ENCODE data around the gene FAM156A. TPM values are rescaled to one million over a fixed set of nuclear protein-coding genes. Genes with fewer than 3 reads are reported as not detected.

FAM156A gene
- total and polyA plus RNA-seq, 2 donors (not counting 1 experiment from before 2014, with no cell fraction given), result 14.0 to 29.8 TPM

DNA sequence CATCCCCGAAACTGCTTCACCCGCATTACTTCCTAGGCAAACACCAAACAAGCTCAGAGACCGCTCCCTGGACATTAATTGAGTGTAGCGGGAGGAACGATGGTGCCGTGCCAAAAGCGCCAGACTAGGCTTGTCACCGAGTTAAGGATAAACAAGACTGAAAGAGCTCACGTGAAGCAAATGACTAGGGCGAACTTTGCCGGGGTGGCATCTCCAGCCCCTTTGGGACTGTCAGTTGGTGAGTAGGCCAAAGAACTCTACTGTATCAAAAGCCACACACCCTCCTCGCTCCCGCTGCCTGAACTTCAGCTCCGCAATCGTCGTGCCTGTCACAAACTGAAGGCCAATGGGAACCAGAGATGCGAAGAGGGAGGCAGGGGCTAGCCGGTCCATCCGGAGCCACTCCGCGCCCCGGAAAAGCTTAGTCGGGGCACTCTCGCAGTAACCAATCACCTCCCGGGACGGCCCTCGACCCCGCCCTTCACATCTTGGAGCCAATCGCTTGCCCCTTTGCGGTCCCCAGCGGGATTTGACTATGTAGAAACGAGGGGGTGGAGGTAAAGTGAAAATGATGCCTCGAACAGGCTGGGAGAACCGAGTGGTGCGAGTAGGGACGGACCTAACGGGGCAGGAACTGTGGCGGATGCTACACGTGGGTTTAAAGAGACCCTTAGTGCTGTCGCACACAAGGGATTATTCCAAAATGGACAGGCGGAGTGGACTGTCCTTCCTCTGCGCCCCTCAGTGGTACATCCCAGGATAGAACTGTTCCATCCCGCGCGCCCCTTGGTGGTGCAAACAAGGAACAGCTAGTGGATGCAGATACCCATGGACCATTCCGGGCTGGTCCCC, 37.0 kb upstream of the FAM156A start:
- peak overlapping the region; percentile 79 for H2AFZ ChIP-seq (ENCODE audit: insufficient read depth, low read depth, low read length, poor library complexity, severe bottlenecking)
- Mint-ChIP-seq H3K27ac (peak overlapping the region; percentile 99), H3K27me3 (no peaks in the 10 kb centered on the region), H3K4me3 (peak overlapping the region; percentile 97), H3K4me1 (peaks cover 23% of the 10 kb centered on the region), H3K9me3 (ENCODE audit: insufficient read depth) (no peaks in the 10 kb centered on the region)
- peaks cover 0 to 5% (median 0%) of the 10 kb centered on the region in 3 donors for H3K9me3 ChIP-seq (ENCODE audit: control extremely low read depth in 1 of 3, control insufficient read depth in 2 of 3, insufficient read depth in 1 of 3, low read length in 2 of 3)
- H3K27ac ChIP-seq (ENCODE audit: low read length in 2 of 2), result peak overlapping the region; percentile 90 to 91
- peaks cover 18 to 25% of the 10 kb centered on the region in 2 donors for H3K4me1 ChIP-seq (ENCODE audit: control insufficient read depth in 2 of 2, insufficient read depth in 2 of 2, low read length in 2 of 2)
- peak; percentile 95 for ATAC-seq (ENCODE audit: low read depth)
- H3K79me2 ChIP-seq (ENCODE audit: control insufficient read depth, insufficient read depth, low read length), result peaks cover 14% of the 10 kb centered on the region
- POLR2A ChIA-PET, result interaction anchor here (0.7 to 1.1 kb wide), 2 partner anchors 87 to 99 kb away, joined by 3 to 5 read pairs; partner anchors contain the start of gene TSPYL2
- H3K4me3 ChIP-seq (ENCODE audit: control extremely low read depth in 1 of 5, extremely low read depth in 1 of 5, insufficient read depth in 1 of 5, low read depth in 2 of 5, low read length in 4 of 5), result peak overlapping the region; percentile 58 to 87 (median 73)
- CTCF ChIA-PET, result interaction anchor here (0.7 to 2.4 kb wide), 7 partner anchors 9 to 734 kb away, joined by 3 to 6 read pairs (median 4); no protein-coding TSS in a partner anchor
- H4K20me1 ChIP-seq (ENCODE audit: control insufficient read depth, insufficient read depth, low read length, poor library complexity, severe bottlenecking), result no peaks in the 10 kb centered on the region
- 1% methylated on average over 23 of the region's 46 CpGs for WGBS (ENCODE audit: insufficient coverage)
- TF ChIP-seq EZH2 (IDR thresholded peaks at IDR 0.05; ENCODE audit: borderline replicate concordance, insufficient read depth, low read depth, low read length, poor library complexity, severe bottlenecking), result no peak
- TF ChIP-seq, protein P1, sequence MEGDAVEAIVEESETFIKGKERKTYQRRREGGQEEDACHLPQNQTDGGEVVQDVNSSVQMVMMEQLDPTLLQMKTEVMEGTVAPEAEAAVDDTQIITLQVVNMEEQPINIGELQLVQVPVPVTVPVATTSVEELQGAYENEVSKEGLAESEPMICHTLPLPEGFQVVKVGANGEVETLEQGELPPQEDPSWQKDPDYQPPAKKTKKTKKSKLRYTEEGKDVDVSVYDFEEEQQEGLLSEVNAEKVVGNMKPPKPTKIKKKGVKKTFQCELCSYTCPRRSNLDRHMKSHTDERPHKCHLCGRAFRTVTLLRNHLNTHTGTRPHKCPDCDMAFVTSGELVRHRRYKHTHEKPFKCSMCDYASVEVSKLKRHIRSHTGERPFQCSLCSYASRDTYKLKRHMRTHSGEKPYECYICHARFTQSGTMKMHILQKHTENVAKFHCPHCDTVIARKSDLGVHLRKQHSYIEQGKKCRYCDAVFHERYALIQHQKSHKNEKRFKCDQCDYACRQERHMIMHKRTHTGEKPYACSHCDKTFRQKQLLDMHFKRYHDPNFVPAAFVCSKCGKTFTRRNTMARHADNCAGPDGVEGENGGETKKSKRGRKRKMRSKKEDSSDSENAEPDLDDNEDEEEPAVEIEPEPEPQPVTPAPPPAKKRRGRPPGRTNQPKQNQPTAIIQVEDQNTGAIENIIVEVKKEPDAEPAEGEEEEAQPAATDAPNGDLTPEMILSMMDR (IDR thresholded peaks at IDR 0.05), result peak; percentile 58
- peak overlapping the region; percentile 81 for H3K9ac ChIP-seq (ENCODE audit: low read length)
- no peaks in the 10 kb centered on the region for H3K36me3 ChIP-seq (replicated peaks in 1 of 2; ENCODE audit: control extremely low read depth in 1 of 2, control insufficient read depth in 1 of 2, extremely low read depth in 1 of 2, insufficient read depth in 2 of 2, low read length in 1 of 2)
- DNase-seq, result peak; percentile 94
- intact Hi-C loops (cut with micrococcal nuclease), result loop anchor here (1.0 to 5.0 kb wide), 4 partner anchors 87 to 1812 kb away; partner anchors contain the start of genes KDM5C, MAGED2 and TSPYL2
- peak overlapping the region; percentile 79 for H3K4me2 ChIP-seq (replicated peaks; ENCODE audit: low read depth, low read length, poor library complexity, severe bottlenecking)
- H3K27me3 ChIP-seq (replicated peaks in 1 of 4; ENCODE audit: control extremely low read depth in 1 of 4, control insufficient read depth in 3 of 4, insufficient read depth in 4 of 4, low read length in 3 of 4), result no peaks in the 10 kb centered on the region

DNA sequence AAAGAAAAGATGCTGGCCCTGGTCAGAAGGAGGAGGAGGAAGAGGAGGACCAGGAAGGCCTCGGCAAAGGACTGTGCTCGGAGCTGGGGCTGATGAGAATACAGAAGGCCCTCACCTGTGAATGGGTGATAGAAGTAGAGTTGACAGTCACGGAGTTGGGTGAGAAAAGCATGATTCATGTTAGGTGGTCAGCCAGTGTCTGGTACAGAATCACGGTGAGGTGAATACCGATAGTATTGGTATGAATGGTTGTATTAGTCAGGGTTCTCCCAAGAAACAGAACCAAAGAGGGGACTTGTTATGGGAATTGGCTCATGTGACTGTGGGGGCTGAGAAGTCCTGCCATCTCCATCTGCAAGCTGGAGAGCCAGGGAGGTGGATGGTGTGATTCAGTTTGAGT, 32.5 kb upstream of the FAM156A start:
- H3K9ac ChIP-seq (ENCODE audit: low read length), result no peak overlapping the region
- no peaks in the 10 kb centered on the region for H3K36me3 ChIP-seq (replicated peaks in 1 of 2; ENCODE audit: control extremely low read depth in 1 of 2, control insufficient read depth in 1 of 2, extremely low read depth in 1 of 2, insufficient read depth in 2 of 2, low read length in 1 of 2)
- ATAC-seq (ENCODE audit: low read depth), result no peak
- H3K79me2 ChIP-seq (ENCODE audit: control insufficient read depth, insufficient read depth, low read length), result peaks cover 14% of the 10 kb centered on the region
- H3K4me3 ChIP-seq (ENCODE audit: control extremely low read depth in 1 of 5, extremely low read depth in 1 of 5, insufficient read depth in 1 of 5, low read depth in 2 of 5, low read length in 4 of 5), result no peak overlapping the region
- no peaks in the 10 kb centered on the region for H3K27me3 ChIP-seq (replicated peaks in 1 of 4; ENCODE audit: control extremely low read depth in 1 of 4, control insufficient read depth in 3 of 4, insufficient read depth in 4 of 4, low read length in 3 of 4)
- H4K20me1 ChIP-seq (ENCODE audit: control insufficient read depth, insufficient read depth, low read length, poor library complexity, severe bottlenecking), result no peaks in the 10 kb centered on the region
- Mint-ChIP-seq H3K4me3 (no peak overlapping the region), H3K4me1 (peaks cover 20% of the 10 kb centered on the region), H3K27me3 (no peaks in the 10 kb centered on the region), H3K9me3 (ENCODE audit: insufficient read depth) (no peaks in the 10 kb centered on the region), H3K27ac (no peak overlapping the region)
- DNase-seq, result no peak
- intact Hi-C loops (cut with micrococcal nuclease), result no loop called here
- no peak overlapping the region for H2AFZ ChIP-seq (ENCODE audit: insufficient read depth, low read depth, low read length, poor library complexity, severe bottlenecking)
- H3K9me3 ChIP-seq (ENCODE audit: control extremely low read depth in 1 of 3, control insufficient read depth in 2 of 3, insufficient read depth in 1 of 3, low read length in 2 of 3), result no peaks in the 10 kb centered on the region
- H3K4me1 ChIP-seq (ENCODE audit: control insufficient read depth in 2 of 2, insufficient read depth in 2 of 2, low read length in 2 of 2), result peaks cover 9 to 20% of the 10 kb centered on the region in 2 donors
- ChIA-PET POLR2A (no interaction called here), CTCF (no interaction called here)
- no peak overlapping the region for H3K27ac ChIP-seq (ENCODE audit: low read length in 2 of 2)
- 89% methylated on average over 5 of the region's 5 CpGs for WGBS (ENCODE audit: insufficient coverage)
- TF ChIP-seq, protein P1 (IDR thresholded peaks at IDR 0.05), result no peak
- no peak for TF ChIP-seq EZH2 (IDR thresholded peaks at IDR 0.05; ENCODE audit: borderline replicate concordance, insufficient read depth, low read depth, low read length, poor library complexity, severe bottlenecking)
- H3K4me2 ChIP-seq (replicated peaks; ENCODE audit: low read depth, low read length, poor library complexity, severe bottlenecking), result no peak overlapping the region
